H1 (cell line): ENCODE data around the gene CTIF.

Source experiments
- BRCA1 ChIP-seq: IDR thresholded peaks from 2 replicates; pipeline ENCODE4 v1.6.1; 2012; ENCODE audit warnings: low read depth, low read length, improper control_type of control experiment
- CBX5 ChIP-seq: fragments of 300-800, 300-1000 bp; sonication (generic); IDR thresholded peaks from 2 replicates; pipeline ENCODE4 v1.7.1; 2016; ENCODE audit warnings: antibody characterized with exemption, low read length, low read depth
- EGR1 ChIP-seq: IDR thresholded peaks from 2 replicates; pipeline ENCODE4 v1.6.1; 2011; ENCODE audit warnings: low read depth, low read length, borderline replicate concordance
- EP300 ChIP-seq, 2 experiments: IDR thresholded peaks; 1 replicate in 1 of 2; 2 replicates in 1 of 2; pipeline ENCODE4 v1.6.1; 2011 to 2012; ENCODE audit warnings: low read depth in 2 of 2, low read length in 2 of 2, mild to moderate bottlenecking in 2 of 2, borderline replicate concordance in 1 of 2, inconsistent platforms in 1 of 2, moderate library complexity in 1 of 2
- EZH2 ChIP-seq: fragments of 200-600 bp; sonication (generic); IDR thresholded peaks from 2 replicates; pipeline ENCODE4 v1.7.1; 2012; ENCODE audit warnings: low read depth, mild to moderate bottlenecking, moderate library complexity, low read length, inconsistent platforms; ENCODE audit not compliant: severe bottlenecking
- GABPA ChIP-seq: IDR thresholded peaks from 2 replicates; pipeline ENCODE4 v1.6.1; 2011; ENCODE audit warnings: mild to moderate bottlenecking, low read length, moderate library complexity, borderline replicate concordance; ENCODE audit not compliant: insufficient read depth
- GTF2F1 ChIP-seq: IDR thresholded peaks from 2 replicates; pipeline ENCODE4 v1.6.1; 2012; ENCODE audit warnings: low read depth, low read length, improper control_type of control experiment, borderline replicate concordance
- JUND ChIP-seq: IDR thresholded peaks from 2 replicates; pipeline ENCODE4 v1.6.1; 2011; ENCODE audit warnings: mild to moderate bottlenecking, improper control_type of control experiment, low read length
- KDM1A ChIP-seq: fragments of 200-600, 300-600 bp; sonication (generic); IDR thresholded peaks from 2 replicates; pipeline ENCODE4 v1.7.1; 2016; ENCODE audit warnings: mild to moderate bottlenecking, low read length, borderline replicate concordance
- RAD21 ChIP-seq, 2 experiments: IDR thresholded peaks in 1 of 2; conservative IDR thresholded peaks in 1 of 2; 2 replicates each; pipeline ENCODE4 v1.6.1; 2011; ENCODE audit warnings: low read depth in 2 of 2, low read length in 2 of 2, improper control_type of control experiment in 1 of 2, inconsistent platforms in 1 of 2, mild to moderate bottlenecking in 1 of 2, moderate library complexity in 1 of 2
- RFX5 ChIP-seq: IDR thresholded peaks from 2 replicates; pipeline ENCODE4 v1.6.1; 2011; ENCODE audit warnings: low read depth, low read length, improper control_type of control experiment, borderline replicate concordance
- TCF12 ChIP-seq: IDR thresholded peaks from 2 replicates; pipeline ENCODE4 v1.6.1; 2011; ENCODE audit warnings: low read depth, mild to moderate bottlenecking, low read length
- TEAD4 ChIP-seq: IDR thresholded peaks from 2 replicates; pipeline ENCODE4 v1.6.1; 2012; ENCODE audit warnings: low read depth, low read length, inconsistent platforms, mixed read lengths
- TF ChIP-seq, protein P1 (sequence below), 3 experiments: IDR thresholded peaks; 1 replicate in 2 of 3; 2 replicates in 1 of 3; pipeline versions ENCODE4 v1.5.1 to v1.6.1; 2011; ENCODE audit warnings: low read length in 3 of 3, mild to moderate bottlenecking in 3 of 3, inconsistent platforms in 2 of 3, low read depth in 1 of 3, moderate library complexity in 1 of 3; ENCODE audit not compliant: insufficient read depth in 1 of 3; ENCODE audit errors: control extremely low read depth in 1 of 3

DNA sequence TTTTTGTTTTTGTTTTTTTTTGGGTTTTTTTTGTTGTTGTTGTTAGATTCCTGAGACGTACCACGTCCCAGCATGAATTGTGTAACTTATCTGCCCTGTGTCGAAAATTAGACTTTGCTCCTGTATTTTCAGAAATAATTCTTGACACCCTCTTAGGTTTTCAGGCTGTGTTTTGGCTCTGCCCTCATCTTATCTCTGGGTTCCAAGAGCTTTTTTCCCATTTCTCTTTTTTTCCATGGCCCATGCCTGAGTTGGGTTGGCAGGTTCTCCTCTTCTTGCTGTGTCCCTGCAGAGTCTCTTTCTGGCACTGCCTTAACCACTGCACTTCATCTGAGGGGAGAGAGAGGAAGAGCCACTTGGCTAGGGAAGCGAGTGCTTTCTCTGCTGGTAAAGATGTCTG lies 42.4 kb downstream of the CTIF start:
- TF ChIP-seq KDM1A (no peak), GTF2F1 (no peak), TEAD4 (no peak), BRCA1 (no peak), CBX5 (no peak), EGR1 (no peak), RFX5 (no peak), GABPA (no peak), EP300 (IDR thresholded peaks at IDR 0.05; ENCODE audit: borderline replicate concordance in 1 of 2, low read depth in 2 of 2, low read length in 2 of 2) (no peak), EZH2 (no peak), JUND (no peak), TCF12 (no peak), RAD21 (IDR thresholded peaks at IDR 0.05 in 1 of 2, conservative IDR thresholded peaks at IDR 0.05 in 1 of 2; ENCODE audit: low read depth in 2 of 2, low read length in 2 of 2) (no peak)
- TF ChIP-seq, protein P1, sequence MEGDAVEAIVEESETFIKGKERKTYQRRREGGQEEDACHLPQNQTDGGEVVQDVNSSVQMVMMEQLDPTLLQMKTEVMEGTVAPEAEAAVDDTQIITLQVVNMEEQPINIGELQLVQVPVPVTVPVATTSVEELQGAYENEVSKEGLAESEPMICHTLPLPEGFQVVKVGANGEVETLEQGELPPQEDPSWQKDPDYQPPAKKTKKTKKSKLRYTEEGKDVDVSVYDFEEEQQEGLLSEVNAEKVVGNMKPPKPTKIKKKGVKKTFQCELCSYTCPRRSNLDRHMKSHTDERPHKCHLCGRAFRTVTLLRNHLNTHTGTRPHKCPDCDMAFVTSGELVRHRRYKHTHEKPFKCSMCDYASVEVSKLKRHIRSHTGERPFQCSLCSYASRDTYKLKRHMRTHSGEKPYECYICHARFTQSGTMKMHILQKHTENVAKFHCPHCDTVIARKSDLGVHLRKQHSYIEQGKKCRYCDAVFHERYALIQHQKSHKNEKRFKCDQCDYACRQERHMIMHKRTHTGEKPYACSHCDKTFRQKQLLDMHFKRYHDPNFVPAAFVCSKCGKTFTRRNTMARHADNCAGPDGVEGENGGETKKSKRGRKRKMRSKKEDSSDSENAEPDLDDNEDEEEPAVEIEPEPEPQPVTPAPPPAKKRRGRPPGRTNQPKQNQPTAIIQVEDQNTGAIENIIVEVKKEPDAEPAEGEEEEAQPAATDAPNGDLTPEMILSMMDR (IDR thresholded peaks at IDR 0.05; ENCODE audit: control extremely low read depth in 1 of 3, insufficient read depth in 1 of 3, low read depth in 1 of 3, low read length in 3 of 3), result no peak
